Epithelial cell of prostate (primary cell): ENCODE measurements around the gene ZNF532.

Source experiments
- DNase-seq: peaks from one replicate; pipeline ENCODE4 v3.0.0-alpha.2; 2011; ENCODE audit warnings: low read depth, low spot score
- H3K27ac ChIP-seq: fragments of 450-650 bp; 2 replicates; pipeline ENCODE4 v1.5.1; 2017; ENCODE audit warnings: mild to moderate bottlenecking

Gene ZNF532

DNA sequence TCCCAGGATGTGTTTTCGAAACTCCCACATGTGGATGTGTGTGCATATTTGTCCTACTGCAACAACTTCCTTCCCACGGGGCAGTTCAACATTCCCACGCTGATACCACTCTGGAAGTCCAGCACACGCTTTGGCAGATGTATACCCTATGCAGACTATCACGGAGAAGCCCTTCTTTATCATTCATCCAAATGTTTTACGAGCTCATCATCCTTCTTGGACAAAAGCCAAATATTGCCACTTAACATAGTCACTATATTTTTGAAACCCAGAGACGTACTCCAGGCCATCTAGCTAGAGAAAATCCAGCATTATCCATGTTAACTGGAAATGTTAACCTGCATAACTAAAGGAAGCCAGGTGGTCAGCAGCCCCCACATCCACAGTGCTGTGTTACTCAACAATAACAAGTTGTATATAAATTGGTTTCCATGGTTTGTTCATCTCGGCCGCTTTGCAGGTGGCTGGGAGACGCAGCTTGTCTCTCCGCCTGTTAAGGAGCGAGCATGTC, 131.5 kb downstream of the ZNF532 start:
- H3K27ac ChIP-seq, result no peak overlapping the region
- no peak for DNase-seq

DNA sequence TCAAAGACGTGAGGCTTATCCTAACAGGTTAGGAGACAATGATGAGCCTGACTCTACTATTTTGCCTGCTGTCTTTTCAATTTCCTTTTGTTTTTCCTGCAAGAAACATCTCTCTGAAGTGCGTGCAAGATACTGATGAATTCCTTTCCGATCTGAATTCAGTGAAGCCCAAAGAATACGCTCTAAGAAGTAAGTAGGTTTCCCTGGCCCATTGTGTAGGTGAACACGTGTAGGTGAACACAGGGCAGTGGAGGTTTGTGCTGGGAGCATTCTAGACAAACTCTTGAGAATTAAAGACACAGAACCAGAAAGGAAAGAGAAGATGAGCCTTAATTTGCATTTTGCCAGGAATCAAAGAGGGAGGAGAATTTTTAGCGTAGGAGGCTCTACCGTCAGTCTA, 132.0 kb downstream of the ZNF532 start:
- no peak overlapping the region for H3K27ac ChIP-seq
- no peak for DNase-seq

DNA sequence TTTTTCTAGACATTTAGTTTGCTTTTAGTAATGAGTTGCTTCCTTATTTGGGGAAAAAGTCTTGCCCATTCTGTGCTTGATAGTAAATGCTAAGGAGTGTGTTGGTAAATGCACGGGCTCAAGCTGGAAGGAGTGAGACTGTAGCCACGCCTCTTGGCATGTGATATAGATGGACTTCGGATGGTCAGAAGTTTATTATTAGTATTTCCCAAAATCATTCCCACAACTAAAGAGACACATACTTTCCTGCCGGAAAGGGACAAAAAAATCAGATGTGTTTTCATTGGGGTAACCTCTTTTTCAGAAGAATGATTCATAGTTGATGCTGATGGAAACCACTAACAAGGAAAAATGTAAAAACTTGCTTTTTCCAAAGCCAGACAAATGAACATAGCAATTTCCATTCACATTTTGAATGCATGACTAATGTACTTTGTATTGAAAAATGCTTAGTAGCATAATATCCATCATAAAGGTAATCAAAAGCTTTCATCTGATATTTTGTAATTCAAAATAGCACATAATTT, 133.2 kb downstream of the ZNF532 start:
- peak overlapping the region; percentile 55 for H3K27ac ChIP-seq
- no peak for DNase-seq

DNA sequence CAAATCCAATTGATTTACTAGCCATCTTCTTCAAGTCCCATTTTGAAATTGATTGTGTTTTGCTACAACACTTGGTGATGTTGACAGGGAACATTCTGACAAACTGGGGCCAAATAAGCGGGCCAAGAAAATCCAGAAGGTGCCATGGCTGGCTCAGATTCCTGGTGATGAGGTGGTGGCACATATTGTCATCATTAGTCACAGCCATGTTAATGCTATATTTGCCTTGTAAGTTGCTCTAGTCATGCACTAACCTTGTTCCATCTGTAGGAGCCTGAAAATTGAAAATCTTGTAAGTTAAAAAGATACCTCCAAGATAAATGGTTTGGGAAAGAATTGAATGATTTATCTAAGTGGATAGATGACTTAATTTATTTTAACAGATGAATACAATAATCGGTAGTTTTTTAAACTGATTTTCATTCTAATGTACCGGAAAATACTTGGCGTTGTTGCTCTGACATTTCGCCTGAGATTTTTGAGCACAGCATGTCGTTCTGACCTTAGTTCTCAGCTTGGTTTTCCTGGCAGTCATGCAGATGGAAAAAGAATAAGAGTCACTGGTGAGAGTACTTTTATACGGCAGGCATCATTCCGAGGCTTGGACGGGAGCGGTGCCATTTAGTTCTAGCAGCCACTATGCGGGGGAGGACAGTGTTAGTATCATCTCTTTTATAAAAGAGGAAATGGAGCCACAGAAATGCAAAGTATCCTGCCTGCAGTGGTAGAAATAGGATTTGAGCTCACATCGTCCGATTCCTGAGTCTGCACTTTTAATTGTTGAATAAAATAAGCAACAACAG, 133.9 kb downstream of the ZNF532 start:
- DNase-seq, result no peak
- peak overlapping the region; percentile 55 for H3K27ac ChIP-seq

DNA sequence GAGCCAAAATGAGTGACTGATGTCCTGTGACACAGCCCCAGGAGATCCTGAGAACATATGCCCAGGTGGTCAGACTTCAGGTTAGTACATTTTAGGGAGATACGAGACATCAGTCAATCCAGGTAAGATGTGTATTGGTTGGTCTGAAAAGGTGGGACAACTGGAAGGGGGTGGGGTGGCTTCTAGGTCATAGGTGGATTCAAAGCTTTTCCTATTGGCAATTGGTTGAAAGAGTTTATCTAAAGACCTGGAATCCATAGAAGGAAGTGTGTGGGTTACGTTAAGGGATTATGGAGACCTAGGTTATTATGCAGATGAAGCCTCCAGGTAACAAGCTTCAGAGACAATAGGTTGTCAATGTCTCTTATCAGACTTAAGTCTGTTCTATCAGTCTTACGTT, 136.5 kb downstream of the ZNF532 start:
- no peak overlapping the region for H3K27ac ChIP-seq
- no peak for DNase-seq

GRCh38 chr18:59001721-59002120, 137.0 kb downstream of the ZNF532 start:
- no peak for DNase-seq
- no peak overlapping the region for H3K27ac ChIP-seq

GRCh38 chr18:59002974-59003594, 138.4 kb downstream of the ZNF532 start:
- peak overlapping the region; percentile 39 for H3K27ac ChIP-seq
- no peak for DNase-seq

- H3K27ac ChIP-seq, result no peak overlapping the region
- no peak for DNase-seq
Observed at GRCh38 chr18:59005262-59005661, 140.6 kb downstream of the ZNF532 start.

DNA sequence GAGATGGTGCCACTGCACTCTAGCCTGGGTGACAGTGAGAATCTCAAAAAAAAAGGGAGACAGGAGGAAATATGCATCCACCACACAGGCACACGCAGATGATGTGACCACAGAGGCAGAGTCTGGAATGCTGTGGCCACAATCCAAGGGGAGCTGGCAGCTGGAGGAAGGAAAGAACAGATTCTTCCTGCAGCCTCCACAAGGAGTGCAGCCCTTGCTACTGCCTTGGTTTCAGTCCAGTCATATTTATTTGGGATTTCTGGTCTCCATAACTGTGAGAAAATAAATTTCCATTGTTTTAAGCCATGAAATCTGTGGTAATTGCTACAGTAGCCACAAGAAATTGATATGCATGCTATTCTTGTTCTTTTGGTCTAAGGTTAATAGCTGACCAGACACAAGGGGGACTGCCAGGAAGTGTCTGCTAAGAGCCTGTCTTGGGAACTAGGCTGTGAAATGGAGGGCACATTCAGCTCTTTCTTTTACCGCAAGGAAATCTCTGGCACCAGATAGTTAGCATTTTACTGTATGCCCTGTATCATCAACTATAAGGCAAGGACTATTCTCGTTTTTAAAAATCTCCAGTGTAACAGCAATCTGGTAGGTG, 141.9 kb downstream of the ZNF532 start:
- H3K27ac ChIP-seq, result no peak overlapping the region
- no peak for DNase-seq

DNA sequence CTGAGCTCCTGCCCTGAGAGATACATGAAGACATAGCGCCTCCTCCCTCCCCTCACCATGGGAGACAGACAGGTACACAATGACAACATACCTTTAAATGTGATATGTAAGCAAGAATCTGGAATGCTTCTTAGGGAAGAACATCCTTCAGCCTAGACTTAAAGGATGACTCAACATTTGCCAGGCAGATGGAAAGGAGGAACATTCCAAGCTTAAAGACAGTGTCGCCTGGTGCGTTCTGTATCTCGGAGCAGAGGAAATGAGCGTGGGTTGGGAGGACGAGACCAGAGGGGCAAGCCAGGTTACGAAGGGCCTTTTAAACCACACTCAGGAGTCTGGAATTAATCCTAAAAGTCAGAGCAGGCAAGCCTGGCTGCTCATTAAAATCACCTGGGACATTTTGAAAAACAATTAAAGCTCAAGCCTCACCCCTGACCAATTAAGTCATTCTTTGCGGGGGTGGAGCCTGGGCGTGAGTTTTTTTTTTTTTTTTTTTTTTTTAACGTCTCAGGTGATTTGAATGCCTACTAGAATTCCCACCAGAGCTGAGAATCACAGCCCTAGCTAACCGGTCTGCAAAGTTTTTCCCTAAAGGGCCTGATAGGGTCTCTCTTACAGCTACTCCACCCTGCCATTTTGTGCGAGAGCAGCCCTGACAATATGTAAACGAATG, 143.8 kb downstream of the ZNF532 start:
- peak overlapping the region; percentile 84 for H3K27ac ChIP-seq
- DNase-seq, result peak; percentile 69

- no peak for DNase-seq
- H3K27ac ChIP-seq, result no peak overlapping the region
Observed at GRCh38 chr18:59009846-59010245, 145.2 kb downstream of the ZNF532 start.

GRCh38 chr18:59011289-59011688, 146.6 kb downstream of the ZNF532 start:
- DNase-seq, result no peak
- H3K27ac ChIP-seq, result no peak overlapping the region

GRCh38 chr18:59011786-59012185, 147.1 kb downstream of the ZNF532 start:
- H3K27ac ChIP-seq, result no peak overlapping the region
- DNase-seq, result no peak

GRCh38 chr18:59012815-59013705, 148.4 kb downstream of the ZNF532 start:
- no peak overlapping the region for H3K27ac ChIP-seq
- DNase-seq, result no peak

DNA sequence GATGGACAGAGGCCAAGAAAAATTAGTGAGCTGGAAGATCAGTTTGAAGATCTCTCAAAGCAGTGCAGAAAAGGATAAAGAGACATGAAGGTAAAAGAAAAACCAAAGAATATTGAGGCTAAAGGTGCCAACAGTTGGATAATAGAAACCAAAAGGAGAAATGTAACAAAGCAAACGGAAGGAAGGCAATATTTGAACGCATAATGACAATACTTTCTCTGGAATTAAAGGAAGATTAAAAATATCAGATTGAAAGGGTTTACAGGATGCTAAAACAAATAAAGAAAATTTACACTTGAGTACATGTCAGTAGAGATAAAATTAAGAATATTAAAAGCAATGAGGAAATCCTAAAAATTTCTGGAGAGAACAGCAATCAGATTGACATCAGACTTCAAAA, 149.1 kb downstream of the ZNF532 start:
- no peak for DNase-seq
- H3K27ac ChIP-seq, result no peak overlapping the region

GRCh38 chr18:59015531-59016152, 151.0 kb downstream of the ZNF532 start:
- H3K27ac ChIP-seq, result no peak overlapping the region
- no peak for DNase-seq

GRCh38 chr18:59021500-59021899, 156.8 kb downstream of the ZNF532 start:
- no peak for DNase-seq
- no peak overlapping the region for H3K27ac ChIP-seq

DNA sequence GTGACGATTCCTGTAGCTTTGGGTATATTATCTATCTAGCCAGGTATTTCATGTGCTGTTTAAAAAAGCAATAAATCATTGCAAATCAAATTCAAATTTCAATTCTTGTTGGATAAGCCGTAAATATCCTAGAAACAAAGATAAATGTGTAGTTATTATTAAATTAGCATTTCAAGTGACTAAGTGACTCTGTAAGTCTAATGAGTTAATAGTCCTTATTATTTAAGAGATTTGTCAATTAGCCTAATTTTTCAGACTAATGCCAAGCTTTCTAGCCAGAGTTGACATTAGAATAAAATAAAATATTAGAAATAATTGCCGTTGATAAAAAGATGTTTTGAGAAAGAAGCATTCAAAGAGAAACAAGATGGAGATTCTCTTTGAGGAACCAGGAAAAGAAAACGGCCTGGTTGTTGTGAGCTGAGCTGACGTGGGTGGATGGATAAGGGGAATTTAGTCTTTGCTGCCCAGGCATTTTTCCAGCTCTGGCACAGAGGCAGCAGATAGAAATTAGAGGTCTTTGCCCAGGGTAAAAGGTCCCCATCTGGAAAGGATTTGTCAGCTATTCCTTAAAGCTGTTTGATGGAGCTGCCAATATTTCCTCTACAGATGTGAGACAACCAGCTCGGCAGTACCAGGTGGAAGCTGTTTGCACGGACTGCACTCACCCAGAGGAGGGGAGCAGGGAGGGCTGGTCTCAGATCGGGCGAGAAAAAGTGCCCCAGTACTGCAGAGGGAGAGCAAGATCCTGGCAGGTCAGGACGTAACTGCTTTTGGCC, 157.7 kb downstream of the ZNF532 start:
- no peak overlapping the region for H3K27ac ChIP-seq
- no peak for DNase-seq
